Activated CD4-positive, alpha-beta T cell treated with anti-CD3 and anti-CD28 coated beads, Interleukin-2, amount 50 U/mL, for 16 hours (primary cell): Measurements from ENCODE around the gene PDLIM5.
"Not testable (repeated sequence)": the region's sequence is repeated elsewhere in the genome, so short reads cannot be mapped to it uniquely, and the experiment has no call there.

Experiments used
- DNase-seq: peaks from one replicate; pipeline ENCODE4 v3.0.0-alpha.2; 2020

Gene PDLIM5

DNA sequence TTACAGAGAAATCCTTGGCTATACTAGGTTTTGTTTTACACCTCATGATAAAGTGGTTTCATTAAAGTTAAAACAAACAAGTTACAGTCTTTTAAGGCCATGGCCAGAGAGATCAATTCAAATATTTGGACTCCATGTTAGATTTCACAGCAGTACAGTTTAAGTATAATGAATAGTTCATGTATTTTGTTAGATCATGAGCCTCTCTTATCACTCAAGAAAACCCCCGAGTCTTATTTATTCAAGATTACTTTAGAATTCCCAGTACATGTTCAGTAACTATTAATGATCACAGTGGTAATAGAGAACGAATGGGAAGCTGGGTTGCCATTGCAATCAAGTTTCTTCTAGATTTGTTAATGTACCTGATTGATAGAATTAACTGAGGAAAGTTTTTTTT is 15.2 kb downstream of the PDLIM5 start:
- DNase-seq, result no peak

DNA sequence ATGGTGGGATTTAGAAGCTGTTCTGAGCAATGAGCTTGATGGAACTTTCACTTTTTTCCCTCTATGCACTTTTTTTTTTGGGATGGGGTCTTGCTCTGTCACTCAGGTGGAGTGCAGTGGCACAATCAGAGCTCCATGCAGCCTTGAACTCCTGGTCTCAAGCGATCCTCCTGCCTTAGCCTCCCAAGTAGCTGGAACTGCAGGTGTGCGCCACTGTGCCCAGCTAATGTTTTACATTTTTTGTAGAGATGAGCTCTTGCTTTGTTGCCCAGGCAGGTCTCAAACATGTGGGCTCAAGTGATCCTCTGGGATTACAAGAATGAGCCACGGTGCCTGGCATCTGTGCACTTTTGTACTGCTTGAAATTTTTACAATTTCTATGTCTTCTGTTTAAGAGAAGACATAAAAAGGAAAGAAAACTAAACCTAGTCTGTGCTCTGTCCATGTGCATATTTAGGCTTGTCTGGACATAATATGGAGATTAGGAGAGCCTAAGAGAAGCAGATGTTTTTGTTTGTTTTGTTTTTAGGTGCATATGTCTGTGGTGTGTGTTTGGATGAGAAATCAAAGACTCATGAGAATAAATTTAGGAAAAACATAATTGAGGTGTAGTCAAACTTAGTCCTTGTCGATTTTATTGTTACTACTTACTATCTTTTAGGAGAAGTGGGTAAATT is 16.5 kb downstream of the PDLIM5 start:
- no peak for DNase-seq

DNA sequence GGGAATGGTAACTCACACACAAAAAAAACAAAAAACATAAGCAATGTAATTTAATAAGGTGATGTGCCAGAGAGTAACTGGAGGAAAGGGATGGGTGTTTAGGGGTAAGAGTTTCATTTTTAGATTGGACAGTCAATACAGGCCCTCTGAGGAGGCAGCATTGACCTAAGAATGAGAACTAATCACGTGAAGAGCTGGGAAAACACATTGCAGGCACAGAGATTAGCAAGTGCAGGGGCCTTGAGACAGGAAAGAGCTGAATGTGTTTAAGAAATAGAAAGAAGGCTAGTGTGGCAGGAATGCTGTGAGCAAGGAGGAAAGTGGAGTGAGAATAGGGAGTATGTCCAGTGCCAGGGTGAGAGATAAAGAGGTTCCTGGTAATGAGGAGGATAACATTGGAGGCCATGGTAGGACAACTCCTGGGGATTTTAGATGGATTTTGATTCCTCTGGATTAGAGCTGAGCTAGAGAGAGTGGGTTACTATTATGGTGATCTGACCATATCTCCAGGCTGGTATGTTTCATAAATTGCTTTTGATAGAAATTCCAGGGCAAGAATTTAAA is 17.6 kb downstream of the PDLIM5 start:
- DNase-seq, result no peak

DNA sequence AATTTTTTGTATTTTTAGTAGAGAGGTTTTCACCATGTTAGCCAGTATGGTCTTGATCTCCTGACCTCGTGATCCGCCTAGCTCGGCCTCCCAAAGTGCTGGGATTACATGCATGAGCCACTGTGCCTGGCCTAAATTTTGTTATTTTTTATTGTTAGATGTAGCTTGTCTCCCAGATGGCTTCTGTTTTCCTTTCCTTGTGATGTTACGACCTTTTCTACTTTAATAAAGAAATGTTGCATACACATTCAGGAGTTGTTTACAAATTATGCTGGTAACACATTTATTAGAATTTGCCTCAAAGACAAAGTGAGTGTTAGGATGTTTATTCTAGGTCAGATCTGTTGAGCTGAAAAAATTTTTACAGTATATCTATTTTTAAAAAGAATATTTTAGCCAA is 18.4 kb downstream of the PDLIM5 start:
- no peak for DNase-seq

DNA sequence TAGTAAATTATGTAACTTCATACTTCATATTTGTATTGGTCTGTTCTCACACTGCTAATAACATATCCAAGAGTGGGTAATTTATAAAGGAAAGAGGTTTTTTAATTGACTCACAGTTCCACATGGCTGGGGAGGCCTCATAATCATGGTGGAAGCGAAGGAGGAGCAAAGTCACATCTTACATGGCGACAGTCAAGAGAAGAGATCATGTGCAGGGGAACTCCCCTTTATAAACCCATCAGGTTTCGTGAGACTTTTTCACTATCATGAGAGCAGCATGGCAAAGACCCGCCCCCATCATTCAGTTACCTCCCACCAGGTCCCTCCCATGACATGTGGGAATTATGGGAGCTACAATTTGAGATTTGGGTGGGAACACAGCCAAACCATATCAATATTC is 19.0 kb downstream of the PDLIM5 start:
- DNase-seq, result not testable (repeated sequence)

DNA sequence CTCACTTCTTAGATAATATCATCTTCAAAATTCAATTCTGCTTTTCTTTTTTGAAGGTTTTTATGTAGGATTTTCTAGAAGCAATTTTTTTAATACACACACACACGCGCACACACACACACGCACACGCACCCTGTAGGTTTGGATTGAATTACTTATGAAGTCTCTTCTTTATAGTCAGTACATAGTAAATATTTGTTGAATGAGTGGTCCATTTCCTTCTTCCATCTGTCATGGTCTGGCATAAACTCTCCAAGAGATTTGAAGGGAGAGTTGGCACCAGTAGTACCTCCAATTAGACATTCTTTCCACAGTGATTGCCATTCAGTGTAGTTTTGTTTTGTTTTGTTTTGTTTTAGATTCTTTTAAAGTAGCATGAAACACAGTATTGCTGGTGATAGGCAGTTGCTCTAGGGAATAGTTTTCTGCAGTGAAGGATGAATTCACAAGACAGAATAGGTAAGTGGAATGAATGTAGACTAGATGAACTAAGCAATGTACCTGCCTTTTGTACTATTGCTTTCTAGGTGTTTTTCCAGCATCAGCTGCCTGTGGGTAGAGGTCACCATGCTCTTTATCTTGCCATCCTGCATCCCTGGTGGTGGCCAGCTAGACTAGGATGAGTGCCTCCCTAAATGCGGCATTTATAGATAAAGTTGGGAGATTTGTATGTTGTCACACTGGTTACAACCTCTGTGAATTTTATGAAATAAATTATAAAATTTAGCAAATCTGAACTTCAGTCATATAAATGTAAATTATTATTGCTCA is 20.5 kb downstream of the PDLIM5 start:
- DNase-seq, result no peak

DNA sequence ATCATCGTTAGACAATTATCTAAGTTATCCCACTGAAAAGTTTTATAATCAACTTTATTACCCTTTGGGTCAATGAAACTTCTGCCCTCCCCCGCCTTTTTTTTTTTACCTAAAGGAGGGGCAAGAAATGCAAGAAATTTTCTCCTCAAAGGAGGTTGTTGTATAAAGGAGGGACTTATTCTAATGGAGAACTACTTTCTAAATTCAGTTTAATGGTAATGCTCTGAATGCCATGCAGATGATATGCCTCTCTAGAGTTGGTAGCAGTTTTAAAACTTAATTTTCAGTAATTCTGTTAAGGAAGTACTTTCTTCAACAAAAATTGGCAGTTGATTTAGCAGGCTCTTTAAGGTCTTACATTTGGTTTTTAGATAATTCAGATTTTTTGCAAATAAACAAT is 23.3 kb downstream of the PDLIM5 start:
- no peak for DNase-seq

DNA sequence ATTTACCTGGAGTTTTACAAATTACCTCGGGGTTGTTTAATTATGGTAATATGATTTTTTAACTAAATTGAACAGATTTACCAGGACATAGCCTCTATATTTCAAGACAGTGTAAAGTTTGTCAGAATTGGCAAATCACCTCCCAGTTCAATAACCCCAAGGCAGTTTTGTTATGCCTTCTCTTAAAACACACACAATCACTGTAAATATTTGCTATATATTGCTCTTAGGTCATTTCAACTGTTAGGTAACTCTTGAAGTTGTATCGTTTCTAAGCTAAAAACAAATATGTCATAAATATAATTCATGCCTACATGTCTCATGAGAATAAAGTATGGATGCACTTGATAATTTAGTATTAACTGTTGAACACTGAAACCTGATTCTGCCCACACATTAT is 24.1 kb downstream of the PDLIM5 start:
- no peak for DNase-seq

DNA sequence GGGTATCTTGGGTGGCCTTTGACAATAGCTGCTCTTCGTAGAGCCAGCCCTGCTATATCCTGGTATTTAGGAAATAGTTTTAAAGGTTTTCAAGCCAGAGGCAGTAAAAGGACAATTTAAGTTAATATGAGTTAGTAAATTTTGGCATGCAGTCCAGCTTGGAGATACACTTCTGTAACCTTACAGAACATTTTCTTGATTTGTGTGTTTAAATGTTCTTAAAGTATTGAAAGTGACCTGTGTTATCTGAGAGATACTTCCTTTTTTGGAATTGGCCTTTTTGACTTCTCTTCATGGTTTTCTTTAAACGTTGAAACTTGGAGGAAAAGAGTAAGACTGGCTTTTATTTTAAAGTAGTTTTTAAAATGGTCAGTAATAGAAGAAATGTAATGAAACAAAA is 25.5 kb downstream of the PDLIM5 start:
- DNase-seq, result no peak

DNA sequence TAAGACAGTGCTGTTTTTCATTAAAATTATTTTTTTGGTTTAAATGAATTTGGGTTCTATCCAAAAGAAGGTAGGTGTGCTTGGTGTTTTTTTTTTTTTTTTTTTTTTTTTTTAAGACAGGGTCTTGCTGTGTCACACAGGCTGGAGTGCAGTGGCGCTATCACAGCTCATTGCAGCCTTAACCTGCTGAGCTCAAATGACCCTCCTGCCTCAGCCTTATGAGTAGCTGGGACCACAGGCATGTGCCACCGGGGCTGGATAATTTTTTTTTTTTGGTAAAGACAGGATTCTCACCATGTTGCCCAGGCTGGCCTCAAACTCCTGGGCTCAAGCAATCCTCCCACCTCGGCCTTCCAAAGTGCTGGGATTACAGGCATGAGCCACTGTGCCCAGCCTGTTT is 27.1 kb downstream of the PDLIM5 start:
- DNase-seq, result not testable (repeated sequence)

DNA sequence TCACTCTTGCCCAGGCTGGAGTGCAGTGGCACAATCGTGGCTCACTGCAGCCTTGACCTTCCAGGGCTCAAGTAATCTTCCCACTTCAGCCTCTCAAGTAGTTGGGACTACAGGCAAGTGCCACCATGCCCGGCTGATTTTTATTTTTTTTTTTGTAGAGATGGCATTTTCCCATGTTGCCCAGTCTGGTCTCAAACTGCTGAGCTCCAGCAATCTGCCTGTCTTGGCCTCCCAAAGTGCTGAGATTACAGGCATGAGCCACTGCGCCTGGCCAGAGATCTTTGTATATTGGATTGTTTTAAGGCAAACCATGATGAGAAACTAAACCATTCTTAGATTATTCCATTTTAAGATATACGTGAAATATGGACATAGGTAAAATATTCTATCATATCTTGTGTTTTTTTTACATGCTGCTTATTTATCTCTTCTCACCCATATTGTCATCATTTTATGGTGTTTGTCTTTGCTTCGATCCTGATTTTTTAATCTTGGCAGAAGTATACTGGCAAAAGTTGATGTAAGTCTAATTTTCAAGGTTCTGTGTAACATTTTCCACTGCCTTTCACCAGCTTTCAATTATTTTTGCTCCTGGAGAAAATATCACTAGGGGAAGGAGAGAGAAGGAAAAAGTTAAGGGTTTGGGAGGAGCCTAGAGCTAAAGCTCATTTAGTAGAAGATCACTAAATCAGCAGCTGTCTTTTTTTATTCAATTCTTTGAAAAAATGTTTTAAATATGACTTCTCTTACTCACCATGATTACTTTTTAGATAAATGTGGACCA is 27.8 kb downstream of the PDLIM5 start:
- no peak for DNase-seq

DNA sequence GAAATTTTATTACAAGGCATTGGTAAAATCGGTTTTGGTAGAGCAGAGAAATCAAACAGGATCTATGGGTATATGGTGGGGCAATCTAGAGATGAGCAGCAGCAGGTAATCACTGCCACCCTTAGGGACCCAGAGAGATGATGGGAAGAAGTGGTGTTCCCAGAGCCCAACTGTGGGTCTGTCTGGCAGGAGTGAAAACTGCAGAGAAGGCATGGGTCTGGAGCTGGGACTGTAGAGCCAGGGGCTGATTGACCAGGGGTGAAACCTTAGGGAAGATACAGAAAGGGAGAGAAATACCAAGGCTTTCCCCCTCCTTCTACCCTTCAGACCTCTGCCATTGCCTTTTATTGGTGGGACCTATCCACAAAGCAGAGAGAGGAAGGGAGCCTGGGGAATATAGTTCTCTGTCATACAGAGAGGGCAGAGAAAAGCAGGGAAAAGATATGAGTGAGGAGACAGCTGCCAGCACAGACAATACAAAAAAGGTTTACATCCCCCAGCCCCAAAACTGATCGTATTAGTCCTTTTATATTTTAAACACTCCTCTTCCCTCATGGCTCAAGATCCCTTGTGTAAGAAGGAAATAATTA is 28.7 kb downstream of the PDLIM5 start:
- no peak for DNase-seq

DNA sequence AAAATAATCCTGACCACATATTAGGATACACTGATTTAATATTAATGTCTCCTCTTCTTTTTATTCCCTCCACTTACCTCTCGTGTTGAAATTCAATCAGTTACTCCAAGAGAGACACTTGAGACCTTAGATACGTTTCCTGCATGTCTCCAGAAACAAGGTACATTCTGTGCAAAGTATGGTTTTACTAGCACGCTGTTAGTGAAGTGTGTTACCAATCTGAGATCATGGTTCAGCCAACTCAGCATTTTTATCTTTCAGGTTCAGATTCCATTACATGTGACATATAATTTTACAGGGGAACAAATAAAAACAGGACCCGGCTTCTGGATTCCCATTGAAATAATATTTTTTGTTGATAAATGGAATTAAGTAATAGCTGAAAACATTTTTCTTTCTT is 32.2 kb downstream of the PDLIM5 start:
- no peak for DNase-seq

DNA sequence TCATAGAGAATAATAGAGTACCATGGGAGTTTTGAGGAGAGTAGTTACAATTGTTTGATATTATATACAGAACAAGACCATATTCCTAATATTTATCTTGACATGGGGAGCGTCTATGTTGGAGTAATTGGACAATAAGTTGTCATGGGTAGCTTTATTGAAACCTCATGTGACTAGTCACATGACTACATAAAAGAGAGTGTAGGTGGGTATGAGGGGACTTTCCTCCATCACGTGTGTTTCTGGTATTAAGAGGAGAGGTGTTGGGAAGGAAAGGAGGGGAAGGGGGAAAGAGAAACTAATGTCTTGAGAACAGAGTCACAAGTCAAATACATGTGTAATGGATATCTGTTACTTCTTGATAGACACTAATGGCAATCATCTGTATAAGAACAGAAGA is 33.1 kb downstream of the PDLIM5 start:
- DNase-seq, result no peak

DNA sequence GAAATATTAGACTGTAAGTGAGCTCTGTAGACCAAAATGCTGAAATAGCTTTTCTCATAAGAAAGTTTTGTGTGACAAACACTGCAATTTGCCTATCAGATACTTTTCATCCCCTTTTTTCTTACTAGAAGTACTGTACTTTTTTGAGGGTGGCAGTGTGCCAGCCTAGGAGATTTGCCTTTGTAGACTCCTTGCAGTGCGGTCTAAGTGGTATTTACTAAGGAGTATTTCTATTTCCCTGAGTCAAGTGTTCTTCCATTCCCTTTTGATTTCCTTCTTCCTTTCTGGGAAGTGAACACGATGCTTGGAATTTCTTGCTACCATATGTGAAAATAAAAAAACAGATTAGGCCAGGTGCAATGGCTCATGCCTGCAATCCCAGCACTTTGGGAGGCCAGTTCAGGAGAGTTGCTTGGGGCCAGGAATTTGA is 34.6 kb downstream of the PDLIM5 start:
- DNase-seq, result no peak

DNA sequence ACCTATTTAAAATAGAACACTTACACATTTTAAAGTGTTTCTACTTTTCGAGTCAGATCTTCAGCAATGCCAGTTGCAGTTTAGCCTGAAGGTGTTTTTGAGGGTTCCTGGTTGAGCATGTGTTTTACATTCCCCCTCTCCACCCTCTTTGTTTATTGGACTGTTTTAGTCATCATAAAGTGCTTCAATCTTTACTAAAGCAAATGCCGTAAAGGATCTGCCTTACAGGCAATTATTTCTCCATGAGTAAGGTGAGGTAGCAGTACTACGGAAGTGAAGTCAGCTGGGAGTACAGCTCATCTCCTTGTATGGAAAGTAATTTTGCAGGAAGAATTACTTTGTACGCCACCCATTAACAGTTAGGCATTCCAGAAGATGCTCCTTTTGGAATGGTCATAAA is 36.9 kb downstream of the PDLIM5 start:
- DNase-seq, result no peak

DNA sequence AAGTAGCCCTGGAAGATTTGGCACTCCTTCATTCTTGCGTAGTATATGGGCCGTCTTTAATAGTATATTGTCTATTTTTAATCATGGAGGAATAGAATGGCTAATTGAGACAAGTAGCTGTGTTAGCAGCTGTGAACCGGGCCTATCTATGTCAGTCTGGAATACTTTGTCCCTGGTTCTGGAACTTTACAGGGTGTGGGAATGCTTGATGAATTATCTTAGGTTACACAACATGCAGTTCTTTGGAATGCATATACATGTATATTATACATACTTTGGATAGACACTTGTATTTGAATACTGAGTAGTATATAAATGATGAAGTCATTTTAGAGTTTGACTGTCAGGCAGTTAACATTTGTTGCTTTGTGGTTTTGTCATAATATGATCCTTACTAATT is 37.4 kb downstream of the PDLIM5 start:
- no peak for DNase-seq

DNA sequence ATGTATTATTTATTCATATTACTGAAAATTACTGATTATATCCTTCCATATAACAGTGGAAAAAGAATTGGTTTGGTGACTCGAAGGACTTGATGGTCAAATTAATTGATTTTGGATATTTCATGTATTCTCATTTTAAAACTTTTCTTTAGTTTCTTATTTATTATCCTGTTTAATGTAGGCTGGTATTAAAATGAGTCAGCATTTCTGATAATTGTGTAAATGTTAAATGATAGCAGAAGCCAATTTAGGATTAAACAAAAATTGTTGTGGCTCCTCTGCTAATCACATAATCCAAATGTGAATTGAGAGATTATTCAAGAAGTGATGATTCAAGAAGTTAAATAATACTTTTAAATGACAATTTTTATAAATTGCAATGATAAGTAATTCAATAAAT is 38.7 kb downstream of the PDLIM5 start:
- DNase-seq, result no peak

DNA sequence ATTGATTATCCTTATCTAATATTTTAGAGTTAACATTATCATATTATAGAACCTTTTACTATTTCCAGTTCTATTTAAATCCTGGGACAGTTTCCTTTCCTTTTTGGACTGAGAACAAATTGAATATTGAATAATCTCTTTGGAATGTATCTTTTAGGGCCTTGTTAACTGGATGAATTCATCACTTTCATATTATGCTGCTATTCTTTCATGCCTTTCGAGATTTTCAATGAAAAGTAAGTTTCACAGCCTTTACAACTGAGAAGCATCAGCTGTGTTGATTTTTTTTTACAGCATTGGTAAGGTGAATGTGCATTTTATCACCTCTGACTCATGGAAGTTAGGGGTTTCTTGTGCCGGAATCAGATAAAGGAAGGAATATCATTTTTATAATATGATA is 39.6 kb downstream of the PDLIM5 start:
- DNase-seq, result no peak

DNA sequence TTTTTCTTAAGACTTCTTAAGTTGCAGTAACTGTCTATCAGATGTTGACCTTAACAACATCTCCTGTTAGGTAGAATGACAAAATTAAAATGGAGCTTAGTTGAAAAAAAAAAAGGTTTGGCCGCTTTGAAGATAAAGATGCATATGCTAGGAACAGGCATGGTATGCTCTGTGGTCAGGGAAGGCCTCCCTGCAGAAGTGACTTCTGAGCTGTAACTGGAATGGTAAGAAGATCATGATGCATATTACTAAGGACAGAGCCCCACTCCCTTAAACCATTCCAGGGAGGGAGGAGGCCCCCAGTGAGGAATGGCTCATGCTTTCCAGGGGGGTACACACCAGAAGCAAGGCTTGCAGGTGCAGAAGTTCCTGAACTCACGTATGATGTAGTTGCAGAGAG is 43.7 kb downstream of the PDLIM5 start:
- DNase-seq, result no peak

DNA sequence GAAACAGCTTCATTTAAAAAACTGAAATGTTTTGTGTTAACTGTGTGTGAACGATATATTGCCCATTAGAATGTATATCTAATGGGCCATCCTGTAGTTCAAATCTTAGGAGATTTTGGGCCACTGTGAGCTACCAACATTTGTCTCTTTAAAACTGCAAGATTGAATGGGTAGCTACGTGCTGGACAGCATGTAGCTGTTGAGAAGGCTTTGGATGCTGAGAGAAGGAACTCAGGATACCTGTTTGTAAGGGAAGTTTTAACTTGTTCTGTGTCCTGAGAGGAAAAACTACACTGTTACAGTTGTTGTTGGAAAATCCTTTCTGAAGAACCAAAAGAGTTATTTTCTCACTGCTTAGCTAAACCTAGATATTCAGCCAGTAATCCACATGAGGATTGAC is 45.9 kb downstream of the PDLIM5 start:
- DNase-seq, result no peak

DNA sequence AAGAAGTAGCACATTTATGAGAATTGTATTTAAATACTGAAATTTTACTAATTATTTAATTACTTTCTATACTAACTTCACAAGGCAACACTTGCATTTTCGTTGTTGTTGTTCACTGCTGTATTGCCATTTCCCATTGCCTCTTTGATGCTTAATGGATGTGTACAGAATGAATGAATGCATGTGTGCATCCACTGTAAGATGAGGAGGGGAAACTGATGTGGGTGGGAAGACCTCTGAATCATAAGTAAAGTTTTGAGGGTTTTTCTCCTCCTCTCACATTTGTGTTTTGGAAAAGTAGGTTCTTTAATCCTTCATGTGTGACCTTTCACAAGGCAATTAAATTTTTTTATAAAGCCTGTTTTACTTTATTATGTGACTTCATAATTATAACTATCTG is 46.8 kb downstream of the PDLIM5 start:
- no peak for DNase-seq

DNA sequence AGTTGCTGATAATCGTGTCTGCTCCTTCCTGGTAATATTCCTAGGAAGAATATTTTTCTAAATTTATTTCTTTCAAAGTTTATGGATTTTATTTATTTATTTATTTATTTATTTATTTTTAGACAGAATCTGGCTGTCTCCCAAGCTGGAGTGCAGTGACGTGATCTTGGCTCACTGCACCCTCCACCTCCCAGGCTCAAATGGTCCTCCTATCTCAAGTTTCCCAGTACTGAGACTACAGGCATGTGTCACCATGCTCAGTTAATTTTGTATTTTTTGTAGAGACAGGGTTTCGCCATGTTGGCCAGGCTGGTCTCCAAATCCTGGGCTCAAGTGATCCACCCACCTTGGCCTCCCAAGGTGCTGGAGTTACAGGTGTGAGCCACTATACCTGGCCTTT is 48.9 kb downstream of the PDLIM5 start:
- no peak for DNase-seq
